GM19238 (cell line): ENCODE measurements around the gene PLP2.
A peak's percentile ranks its signal among the peaks of the same experiment; 100 is the strongest.
"Not testable (repeated sequence)": the region's sequence is repeated elsewhere in the genome, so short reads cannot be mapped to it uniquely, and the experiment has no call there.

Experiments used
- DNase-seq: peaks from one replicate; pipeline ENCODE4 v3.0.0; 2011; ENCODE audit warnings: low spot score; ENCODE audit not compliant: insufficient read length

The PLP2 gene, protein sequence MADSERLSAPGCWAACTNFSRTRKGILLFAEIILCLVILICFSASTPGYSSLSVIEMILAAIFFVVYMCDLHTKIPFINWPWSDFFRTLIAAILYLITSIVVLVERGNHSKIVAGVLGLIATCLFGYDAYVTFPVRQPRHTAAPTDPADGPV

DNA sequence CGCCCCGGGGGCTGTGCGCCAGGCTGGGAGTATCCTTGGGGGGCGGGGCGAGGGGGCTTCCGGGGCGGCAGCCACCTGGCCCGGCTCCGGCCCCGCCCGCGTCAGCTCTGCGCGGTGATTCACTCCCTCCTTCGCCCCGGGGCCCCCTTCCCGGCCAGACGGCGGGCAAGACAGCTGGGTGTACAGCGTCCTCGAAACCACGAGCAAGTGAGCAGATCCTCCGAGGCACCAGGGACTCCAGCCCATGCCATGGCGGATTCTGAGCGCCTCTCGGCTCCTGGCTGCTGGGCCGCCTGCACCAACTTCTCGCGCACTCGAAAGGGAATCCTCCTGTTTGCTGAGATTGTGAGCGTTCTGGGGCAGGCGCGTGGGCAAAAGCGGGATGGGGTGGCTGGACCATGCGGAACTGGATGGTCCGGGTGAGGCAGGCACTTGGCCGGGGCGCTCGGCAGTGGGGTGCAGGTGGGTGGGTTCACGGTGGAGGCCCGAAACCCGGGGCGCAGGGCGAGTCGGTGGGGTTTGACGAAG lies at the start of gene PLP2:
PLP2 (plus strand) TSS at position 147 of the 528 bp plus-strand sequence; CDS start at position 250, 103 bp downstream.
- DNase-seq: no peak

- DNase-seq: no peak
Observed at GRCh38 chrX:49122499-49122898, 49.2 kb upstream of the PLP2 start.

- not testable (repeated sequence) for DNase-seq
Observed at GRCh38 chrX:49127742-49128258, 43.9 kb upstream of the PLP2 start.

DNA sequence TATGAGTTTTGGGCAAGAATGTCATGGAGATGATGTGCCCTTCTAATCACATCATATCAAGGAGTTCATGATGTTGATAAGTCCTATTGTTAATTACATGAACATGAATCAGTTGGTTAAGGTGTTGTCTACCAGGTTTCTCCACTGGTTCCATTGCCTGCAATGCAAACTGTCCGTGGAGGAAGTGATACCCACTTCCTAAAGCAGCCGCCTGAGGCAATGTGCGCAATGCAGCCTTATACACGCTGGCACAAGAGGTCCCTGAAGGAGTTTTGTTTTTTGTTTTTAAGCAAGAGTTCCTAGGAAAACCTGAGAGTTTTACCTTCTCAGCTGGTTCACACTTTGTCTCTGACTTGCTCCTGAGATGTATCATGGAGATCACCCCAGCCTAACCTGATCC lies 42.3 kb upstream of the PLP2 start:
- no peak for DNase-seq

DNA sequence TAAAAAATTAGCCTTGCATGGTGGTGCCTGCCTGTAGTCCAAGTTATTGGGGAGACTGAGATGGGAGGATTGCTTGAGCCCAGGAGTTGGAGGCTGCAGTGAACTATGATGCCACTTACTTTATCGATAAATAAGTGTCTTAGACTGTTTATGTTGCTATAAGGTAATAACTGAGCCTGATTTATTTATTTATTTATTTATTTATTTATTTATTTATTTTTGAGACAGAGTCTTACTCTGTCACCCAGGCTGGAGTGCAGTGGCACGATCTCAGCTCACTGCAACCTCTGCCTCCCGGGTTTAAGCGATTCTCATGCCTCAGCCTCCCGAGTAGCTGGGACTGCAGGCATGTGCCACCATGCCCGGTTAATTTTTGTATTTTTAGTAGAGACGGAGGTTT lies 39.4 kb upstream of the PLP2 start:
- DNase-seq: not testable (repeated sequence)

- no peak for DNase-seq
Observed at GRCh38 chrX:49133759-49134158, 37.9 kb upstream of the PLP2 start.

GRCh38 chrX:49137492-49137891 lies 34.2 kb upstream of the PLP2 start:
- no peak for DNase-seq

DNA sequence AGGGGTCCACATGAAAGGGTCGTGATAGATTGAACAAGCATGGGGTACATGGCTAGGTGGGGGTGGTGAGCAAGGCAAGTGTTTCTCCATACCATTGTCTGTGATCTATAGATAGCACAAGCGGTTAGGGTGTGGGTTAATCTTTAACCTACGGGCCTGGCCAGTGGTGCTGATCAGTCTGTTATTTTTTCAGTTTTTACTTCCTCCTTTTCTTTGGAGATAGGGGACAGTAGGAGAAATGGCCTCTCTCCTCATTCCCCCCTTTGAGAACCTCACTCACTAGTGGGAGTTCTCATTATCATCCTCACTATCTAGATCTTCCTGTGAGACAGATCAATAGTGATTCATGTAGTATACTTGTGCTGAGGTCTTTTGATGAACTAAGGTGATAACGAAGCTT lies 32.0 kb upstream of the PLP2 start:
- DNase-seq: no peak

- not testable (repeated sequence) for DNase-seq
Observed at GRCh38 chrX:49142264-49142663, 29.4 kb upstream of the PLP2 start.

DNA sequence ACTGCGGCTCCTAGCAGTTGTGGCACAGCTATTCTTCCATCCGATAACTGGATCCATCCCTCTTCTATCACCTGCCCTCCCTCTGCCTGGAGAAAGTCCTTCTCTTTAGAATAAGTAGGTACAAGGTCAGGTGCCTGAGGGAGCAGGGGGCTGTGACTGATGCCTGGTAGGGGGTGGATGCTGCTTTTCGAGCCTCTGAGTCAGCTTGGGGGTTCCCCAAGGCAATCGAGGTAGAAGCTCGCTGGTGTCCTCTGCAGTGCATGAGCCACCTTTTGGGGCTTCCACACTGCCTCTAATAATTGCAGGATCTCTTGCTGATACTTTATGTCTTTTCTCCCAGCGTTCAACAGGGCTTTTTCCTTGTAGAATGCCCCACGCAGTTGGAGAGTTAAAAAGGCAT lies 28.5 kb upstream of the PLP2 start:
- not testable (repeated sequence) for DNase-seq

DNA sequence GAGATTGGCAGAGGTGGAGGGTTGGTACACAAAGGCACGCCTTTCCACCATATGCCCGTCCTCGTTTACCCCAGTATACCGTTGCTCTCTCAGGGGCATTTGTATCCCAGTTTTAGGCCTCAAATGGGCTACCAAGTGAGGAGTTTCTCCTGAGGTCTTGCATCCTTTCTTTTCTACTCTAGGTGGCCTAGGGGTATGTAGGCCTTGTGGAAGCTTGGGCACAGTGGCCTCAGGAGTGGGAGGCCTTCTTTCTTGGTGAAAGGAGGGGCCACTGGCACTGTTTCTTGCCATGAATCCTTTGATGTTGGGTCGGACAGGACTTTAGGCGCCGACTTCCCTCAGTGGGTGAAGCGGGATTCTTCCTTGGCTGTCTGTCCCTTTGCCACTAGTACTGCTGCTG lies 24.4 kb upstream of the PLP2 start:
- DNase-seq: no peak

DNA sequence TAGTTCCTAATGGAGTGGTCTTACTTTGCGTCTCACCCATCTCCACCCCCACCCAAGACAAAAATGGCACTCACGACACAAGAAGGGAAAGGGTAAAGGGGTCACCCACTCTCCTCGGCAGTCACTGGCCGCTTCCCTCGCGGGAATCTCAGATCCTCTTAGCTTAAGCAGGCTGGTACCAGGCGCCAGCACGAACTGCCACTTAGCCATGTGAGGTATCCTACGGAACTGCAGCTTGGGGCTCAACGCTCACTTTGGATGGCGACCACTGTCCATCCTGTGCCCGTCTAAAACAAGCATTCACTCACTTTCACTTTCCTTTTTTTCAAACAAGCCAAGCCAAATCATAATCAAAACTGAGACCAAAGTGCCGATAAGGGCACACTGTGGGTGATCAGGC lies 23.8 kb upstream of the PLP2 start:
- no peak for DNase-seq

- DNase-seq: not testable (repeated sequence)
Observed at GRCh38 chrX:49148390-49149100, 23.2 kb upstream of the PLP2 start.

- not testable (repeated sequence) for DNase-seq
Observed at GRCh38 chrX:49149291-49149690, 22.4 kb upstream of the PLP2 start.

DNA sequence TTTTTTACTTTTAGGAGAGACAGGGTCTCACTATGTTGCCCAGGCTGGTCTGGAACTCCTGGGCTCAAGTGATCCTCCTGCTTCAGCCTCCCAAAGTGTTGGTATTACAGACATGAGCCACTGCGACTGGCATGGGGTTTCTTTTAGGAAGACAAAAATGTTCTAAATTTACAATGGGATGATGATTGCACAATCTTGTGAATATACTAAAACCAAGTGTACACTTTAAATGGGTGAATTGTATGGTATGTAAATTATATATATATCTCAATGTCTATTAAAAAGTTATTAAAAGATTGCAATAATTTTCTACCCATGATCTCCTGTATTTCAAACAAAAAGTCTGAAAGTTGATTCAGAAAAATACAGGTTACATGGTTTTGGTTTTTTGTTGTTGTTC lies 18.2 kb upstream of the PLP2 start:
- DNase-seq: no peak

DNA sequence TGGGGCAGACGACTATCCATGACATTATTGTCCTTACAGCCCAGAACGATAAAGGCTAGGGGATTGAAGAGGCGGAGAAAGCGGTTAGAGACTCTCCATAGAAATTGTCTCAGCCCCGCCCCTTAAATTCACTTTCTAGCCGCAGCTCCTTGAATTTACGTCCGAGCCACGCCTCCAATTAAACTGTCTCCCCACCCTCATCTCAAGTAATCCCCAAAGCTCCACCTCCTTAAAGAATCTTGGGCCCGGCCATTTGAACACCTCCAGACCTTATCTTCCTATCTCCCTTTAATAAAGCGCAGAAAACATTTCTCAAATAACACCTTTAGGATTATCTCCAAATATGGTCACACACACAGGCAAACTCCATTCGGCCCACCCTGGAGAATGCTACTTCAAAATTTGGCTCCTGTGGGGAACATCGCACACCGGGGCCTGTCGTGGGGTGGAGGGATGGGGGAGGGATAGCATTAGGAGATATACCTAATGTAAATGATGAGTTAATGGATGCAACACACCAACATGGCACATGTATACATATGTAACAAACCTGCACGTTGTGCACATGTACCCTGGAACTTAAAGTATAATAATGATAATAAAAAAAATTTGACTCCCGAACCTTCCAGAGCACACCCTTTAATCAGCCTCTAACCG lies 16.3 kb upstream of the PLP2 start:
- DNase-seq: no peak

DNA sequence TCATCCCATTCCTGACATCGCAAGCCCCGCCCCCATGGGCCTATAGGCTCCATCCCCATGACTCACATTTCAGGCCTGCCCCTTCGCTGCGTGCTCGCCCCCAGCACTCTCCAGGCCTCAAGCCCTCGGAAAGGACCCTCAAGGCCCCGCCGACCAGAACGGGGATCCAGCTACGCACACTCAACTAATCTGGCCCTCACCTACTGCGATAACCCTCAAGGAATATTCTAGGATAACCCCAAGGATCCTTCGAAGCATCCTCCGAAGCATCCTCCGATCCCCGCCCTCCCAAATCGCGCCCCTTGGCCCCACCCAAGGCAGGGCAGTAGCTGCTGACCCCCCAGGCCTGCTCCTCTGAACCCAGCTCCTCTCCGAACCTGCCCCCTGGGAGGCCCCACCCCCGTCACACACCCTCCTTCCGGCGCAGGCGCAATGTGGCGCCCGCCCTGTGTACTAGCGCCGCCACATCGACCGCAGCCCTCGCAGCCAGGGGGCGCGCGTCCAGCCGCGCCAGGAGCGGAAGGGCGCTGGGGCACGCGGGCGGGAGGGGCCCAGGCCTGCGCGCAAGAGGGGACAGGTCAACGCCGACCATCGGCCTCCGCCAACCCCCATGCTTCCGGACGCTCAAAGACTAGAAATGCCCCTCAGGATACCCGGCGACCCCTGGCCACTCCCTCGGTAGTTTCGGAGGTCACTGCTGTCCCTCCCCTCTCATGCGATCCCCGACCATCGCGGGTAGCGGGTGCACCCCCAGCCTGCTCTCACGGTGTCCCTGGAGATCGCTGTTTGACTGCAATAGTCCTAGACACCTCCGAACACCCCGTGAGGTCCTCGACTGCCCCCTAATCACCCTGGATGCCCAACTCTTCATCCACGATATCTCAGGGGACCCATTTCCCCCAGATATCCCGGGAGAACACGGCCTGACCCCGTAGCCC lies 15.5 kb upstream of the PLP2 start:
- DNase-seq: peak; percentile 75

DNA sequence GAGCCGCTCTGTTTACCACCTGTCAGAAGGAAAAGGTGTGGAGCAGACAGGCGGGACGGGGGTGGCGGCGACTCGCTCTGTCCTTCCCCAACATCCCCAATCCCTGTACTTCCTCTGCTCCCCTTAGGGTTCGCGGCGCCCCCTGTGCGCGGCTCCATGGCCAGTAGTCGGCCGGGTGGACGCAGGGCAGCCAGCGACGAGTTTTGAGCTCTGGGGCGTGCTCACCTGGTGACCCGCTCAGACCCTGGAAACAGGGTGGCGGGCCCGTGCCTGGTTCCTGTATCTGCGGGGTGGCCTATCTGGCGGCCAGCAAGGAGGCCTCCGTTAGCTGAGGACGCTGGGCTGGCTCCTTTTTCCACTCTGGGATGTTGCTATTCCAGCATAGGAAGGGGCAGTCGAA lies 14.5 kb upstream of the PLP2 start:
- no peak for DNase-seq

DNA sequence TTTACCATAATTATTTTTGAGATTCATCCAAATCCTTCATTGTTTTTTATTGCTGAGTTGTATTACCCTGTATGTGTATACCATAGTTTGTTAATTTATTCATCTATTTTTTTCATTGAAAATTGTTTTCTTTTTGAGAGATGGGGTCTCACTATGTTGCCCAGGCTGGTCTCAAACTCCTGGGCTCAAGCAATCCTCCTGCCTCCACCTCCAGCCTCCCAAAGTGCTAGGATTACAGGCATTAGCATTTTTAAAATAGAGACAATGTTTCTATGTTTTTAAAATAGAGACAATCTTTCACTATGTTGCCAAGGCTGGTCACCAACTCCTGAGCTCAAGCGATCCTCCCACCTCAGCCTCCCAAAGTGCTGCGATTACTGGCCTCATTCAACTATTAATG lies 10.8 kb upstream of the PLP2 start:
- no peak for DNase-seq

DNA sequence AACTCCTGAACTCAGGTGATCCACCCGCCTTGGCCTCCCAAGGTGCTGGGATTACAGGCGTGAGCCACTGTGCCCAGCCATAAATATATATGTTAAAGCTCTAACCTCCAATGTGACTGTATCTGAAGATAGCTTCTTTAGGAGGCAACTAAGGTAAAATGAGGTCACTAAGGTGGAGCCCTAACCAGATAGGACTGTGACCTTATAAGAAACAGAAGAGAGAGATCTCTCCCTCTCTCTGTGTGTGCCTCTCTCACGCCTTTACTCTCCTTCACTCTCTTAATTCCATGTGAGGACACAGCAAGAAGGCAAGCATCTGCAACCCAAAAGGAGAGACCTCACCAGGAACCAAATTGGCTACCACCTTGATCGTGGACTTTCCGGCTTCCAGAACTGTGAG lies 10.1 kb upstream of the PLP2 start:
- no peak for DNase-seq

DNA sequence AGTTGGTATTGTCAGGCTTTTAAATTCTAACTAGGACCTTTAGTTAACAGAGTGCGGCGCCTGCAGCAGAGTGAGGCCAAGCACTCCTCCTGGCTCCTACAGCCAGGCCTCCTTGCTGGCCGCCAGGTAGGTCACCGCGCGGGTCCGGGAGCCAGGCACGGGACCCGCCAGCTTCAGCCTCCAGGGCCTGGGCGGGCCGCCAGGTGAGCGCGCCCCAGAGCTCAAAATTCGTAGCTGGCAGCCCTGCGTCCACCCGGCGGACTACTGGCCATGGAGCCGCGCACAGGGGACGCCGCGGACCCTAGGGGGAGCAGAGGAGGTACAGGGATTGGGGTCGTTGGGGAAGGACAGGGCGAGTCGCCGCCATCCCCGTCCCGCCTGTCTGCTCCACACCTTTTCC lies 9.1 kb upstream of the PLP2 start, which contains the start of gene MAGIX:
MAGIX (plus strand) TSS at position 139 of the 400 bp plus-strand sequence; CDS start at position 271, 132 bp downstream.
- no peak for DNase-seq
